ENCODE data around the gene LUC7L.
"Not testable (repeated sequence)": the region's sequence is repeated elsewhere in the genome, so short reads cannot be mapped to it uniquely, and the experiment has no call there.

The LUC7L gene

GRCh38 chr16:263182-263774 is 34.0 kb upstream of the LUC7L start:
- no peak for DNase-seq

GRCh38 chr16:262121-262745 is 33.0 kb upstream of the LUC7L start:
- DNase-seq = no peak

DNA sequence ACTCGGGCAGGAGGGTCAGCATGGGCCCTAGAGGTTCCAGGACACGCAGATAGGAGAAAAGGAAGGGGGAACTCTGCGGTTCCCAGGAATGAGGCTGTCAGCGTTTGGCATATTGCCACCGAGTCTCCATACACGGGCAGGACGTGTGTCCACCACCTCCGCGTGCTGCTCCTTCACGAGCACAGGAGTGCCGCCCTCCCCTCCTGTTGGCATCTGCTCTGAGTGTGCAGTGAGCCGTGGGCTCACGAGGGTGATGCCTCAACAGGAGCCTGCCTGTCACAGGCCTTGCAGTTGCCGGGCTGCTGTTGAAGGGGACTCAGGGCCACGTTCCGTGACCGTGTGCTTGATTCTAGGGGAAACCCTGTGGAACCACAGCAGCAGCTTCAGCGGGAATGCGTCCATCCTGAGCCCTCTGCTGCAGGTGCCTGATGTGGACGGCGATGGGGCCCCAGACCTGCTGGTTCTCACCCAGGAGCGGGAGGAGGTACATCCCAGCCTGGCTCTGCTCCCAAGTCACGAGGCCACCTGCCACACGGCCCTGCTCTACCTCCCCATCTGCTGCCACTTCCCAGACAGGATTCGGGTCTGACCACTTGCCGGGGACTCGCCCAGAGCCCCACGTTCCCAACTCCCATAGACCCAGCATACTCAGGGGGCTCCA is 31.9 kb upstream of the LUC7L start:
- DNase-seq = no peak

GRCh38 chr16:260326-260725 is 31.1 kb upstream of the LUC7L start:
- no peak for DNase-seq

DNA sequence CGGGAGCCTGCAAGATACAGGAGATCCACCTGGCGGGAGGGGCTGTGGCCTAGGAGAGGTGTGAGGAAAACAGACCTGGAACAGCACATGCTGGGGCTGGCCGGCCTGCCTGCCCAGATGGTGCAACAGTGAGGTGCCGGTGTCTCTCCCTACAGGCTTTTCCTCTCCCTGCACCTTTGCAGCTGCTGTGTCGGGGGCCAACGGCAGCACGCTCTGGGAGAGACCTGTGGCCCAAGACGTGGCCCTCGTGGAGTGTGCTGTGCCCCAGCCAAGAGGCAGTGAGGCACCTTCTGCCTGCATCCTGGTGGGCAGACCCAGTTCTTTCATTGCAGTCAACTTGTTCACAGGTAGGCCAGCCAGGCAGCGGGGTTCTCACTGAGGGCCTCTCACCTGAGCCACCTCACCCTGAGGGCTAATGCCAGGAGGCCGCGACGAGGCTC is 30.6 kb upstream of the LUC7L start:
- DNase-seq = no peak

GRCh38 chr16:259226-259625 is 30.0 kb upstream of the LUC7L start:
- DNase-seq = no peak

GRCh38 chr16:258091-258490 is 28.8 kb upstream of the LUC7L start:
- not testable (repeated sequence) for DNase-seq

GRCh38 chr16:255183-255582 is 25.9 kb upstream of the LUC7L start:
- DNase-seq = no peak

DNA sequence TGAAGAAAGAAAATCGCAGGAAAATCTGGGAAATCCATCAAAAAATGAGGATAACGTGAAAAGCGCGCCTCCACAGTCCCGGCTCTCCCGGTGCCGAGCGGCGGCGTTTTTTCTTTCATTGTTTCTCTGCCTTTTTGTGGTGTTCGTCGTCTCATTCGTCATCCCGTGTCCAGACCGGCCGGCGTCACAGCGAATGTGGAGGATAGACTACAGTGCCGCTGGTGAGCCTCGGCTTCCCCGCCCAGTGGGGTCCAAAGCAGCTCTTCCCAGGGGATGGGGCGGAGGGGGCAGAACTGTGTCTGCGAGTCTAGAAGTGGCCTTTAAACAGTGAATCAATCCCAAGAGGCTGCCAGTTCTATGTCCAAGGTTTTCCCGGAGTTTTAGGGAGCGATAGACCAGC is 25.2 kb upstream of the LUC7L start:
- DNase-seq = no peak

DNA sequence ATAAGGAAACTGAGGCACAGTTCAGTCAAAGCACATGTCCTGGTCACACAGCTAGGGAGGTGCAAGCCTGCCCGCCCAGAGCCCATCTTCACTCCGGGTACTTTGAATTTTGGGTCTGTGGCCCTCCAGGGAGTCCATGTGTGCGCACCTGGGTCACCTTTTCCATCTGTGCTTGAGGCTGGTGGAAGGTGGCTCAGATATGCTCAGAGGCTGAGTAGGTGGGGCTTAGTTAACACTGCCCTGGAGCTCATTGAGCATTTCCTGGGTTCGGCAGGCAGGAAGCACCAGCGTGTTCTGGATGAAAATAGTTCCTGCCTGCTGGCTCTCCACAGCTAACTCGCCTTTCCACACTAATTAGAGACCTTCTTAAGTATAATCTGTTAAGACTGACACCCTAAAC is 24.6 kb upstream of the LUC7L start:
- no peak for DNase-seq

DNA sequence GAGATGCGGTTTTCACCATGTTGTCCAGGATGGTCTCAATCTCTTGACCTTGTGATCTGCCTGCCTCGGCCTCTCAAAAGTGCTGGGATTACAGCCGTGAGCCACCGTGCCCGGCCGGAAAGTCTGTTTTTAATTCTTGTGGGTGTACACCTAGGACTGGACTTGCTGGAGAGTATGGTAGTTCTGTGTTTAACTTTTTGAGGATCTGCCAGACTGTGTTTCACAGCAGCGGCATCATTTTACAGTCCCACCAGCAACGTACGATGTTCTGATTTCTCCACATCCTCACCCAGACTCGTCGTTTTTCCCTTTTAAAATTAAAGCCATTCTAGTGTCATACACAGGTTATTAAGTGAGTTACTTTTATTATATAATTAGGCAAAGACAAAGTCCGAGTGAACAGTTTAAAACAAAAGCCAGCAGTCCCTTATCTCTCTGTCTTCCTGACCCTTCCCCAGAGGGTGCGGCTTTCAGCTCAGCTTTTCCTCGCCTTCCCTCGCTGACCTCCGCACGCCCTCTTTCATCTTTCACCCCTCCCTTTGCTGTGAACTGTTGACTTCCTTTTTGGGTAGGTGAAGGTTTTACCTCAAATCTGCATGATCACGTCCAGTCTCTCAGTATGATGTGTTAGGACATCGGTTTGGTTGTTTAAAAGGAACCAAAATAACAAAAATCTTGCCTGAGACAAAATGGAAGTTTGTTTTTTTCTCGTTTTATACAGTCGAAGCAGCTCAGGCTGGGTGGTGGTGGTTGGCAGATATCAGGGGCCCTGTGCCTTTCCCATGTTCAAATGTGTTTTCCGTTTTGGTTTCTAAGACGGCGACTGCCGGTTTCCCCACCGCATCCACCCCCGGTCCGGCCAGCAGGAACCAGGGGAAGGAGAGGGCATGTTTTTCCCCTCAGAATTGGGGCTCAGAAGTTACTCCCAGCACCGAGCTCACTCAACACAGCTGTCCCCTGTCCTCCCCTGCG is 23.4 kb upstream of the LUC7L start:
- DNase-seq = peak in 1 of 2 experiments; percentile 16

DNA sequence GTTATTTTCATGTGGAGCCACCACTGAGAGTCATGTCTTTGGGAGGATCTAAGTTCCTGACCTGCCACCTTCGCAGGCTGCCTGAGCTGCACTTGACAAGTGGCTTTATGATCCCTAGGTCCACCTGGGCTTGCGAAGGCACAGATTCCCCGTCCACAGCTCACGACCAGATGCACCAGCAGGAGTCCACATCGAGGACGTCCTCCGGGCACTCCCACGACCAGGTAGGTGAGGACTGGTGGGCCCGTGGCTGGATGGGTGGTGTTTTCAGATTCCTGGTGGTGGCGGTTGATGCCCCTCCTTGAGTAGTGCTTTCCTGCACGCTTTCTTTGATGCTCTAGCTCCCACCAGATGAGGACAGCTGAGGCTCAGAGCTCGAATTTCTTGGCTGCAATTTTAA is 20.2 kb upstream of the LUC7L start:
- no peak for DNase-seq

GRCh38 chr16:247027-247426 is 17.8 kb upstream of the LUC7L start:
- DNase-seq = no peak

DNA sequence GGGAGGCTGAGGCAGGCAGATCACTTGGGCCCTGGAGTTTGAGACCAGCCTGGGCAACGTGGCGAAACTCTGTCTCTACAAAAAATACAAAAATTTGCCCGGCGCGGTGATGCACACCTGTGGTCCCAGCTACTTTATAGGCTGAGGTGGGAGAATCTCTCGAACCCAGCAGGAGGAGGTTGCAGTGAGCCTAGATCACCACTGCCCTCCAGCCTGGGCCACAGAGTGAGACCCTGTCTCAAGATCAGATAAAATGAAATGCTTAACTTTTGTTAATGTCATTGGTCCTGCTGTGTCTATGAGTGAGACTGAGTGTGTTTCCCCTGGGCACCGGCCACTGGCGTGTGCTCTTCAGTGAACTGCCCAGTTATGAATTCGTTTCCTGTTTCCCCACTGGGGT is 15.9 kb upstream of the LUC7L start:
- no peak for DNase-seq

GRCh38 chr16:243348-243747 is 14.1 kb upstream of the LUC7L start:
- DNase-seq = no peak

GRCh38 chr16:242281-242680 is 13.0 kb upstream of the LUC7L start:
- no peak for DNase-seq

GRCh38 chr16:240559-240958 is 11.3 kb upstream of the LUC7L start:
- DNase-seq = no peak

DNA sequence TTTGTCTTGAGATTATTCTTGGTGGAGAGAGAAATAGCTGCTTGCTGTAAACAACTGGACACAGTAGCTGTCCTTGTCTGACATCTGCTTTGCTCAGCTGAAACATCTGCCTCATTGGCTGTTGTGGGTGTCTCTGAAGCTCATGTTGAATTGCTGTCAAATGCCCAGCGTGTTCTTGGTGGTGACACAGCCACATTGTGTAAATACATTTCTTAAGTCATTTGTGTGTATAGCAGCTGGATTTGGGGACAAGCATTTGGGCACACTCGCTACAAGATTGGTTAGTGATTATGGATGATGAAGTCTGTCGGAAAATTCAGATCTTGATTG is 10.7 kb upstream of the LUC7L start:
- no peak for DNase-seq

DNA sequence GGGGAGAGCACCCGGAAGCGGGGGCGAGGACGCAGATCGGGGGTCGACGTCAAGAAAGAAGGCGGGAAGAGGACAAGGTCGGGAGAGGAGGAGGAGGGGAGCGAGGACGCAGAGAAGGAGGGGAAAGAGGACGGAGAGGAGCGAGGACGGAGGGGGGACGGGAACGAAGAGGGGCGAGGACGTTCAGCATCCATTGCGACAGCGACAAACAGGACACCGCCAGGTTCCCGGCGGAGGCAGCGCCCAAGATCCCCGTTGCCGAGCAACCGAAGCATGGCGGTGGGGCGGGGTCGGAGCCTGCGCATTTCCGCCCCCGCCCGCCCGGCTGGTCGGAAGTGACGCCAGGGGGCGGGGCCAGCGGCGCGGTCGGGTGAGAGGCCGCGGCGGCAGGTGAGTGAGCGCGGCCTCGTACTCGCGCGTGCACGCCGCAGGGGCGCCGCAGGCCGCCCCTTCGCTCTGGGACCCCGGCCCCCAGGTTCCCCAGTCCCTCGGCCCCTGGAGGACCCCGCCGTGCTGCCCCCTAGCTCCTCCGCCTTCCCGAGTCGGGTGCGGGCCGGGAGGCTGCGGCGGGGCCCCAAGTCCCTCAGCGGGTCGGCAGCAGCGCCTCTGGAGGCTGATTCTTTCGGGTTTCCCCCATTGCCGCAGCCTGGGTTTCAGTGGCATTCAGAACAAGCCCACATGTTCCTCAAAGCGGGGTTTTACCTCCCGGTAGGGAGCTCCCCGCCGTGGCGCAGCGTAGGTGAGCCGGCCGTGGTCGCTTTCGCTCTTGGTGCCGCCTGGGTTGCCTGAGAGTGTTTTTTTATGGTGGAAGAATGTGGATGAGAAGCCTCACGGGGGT is 5.4 kb upstream of the LUC7L start, which contains the start of gene FAM234A:
Gene FAM234A, plus strand, starts transcription at position 354 of the 838 bp plus-strand sequence. CDS start 19,593 bp downstream, outside the sequence.
- DNase-seq = peak; percentile 85 to 86

GRCh38 chr16:230949-231348 is 1.7 kb upstream of the LUC7L start:
- DNase-seq = no peak

DNA sequence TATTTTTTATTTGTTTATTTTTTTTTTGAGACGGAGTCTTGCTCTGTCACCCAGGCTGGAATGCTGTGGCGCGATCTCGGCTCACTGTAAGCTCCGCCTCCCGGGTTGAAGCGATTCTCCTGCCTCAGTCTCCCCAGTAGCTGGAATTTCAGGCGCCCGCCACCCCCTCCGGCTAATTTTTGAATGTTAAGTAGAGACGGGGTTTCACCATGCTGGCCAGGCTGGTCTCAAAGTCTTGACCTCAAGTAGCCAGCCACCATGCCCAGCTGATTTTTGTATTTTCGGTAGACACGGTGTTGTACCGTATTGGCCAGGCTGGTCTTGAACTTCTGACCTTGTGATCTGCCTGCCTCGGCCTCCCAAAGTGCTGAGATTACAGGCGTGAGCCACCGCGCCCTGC is 1.1 kb upstream of the LUC7L start:
- DNase-seq = not testable (repeated sequence)

GRCh38 chr16:229731-230281 is 557 bp upstream of the LUC7L start:
- DNase-seq = no peak

Measured in AML-193 (cell line).